ENCODE data around the gene GCNT4.
"Not testable (repeated sequence)": the region's sequence is repeated elsewhere in the genome, so short reads cannot be mapped to it uniquely, and the experiment has no call there.

- TF ChIP-seq, protein P1, sequence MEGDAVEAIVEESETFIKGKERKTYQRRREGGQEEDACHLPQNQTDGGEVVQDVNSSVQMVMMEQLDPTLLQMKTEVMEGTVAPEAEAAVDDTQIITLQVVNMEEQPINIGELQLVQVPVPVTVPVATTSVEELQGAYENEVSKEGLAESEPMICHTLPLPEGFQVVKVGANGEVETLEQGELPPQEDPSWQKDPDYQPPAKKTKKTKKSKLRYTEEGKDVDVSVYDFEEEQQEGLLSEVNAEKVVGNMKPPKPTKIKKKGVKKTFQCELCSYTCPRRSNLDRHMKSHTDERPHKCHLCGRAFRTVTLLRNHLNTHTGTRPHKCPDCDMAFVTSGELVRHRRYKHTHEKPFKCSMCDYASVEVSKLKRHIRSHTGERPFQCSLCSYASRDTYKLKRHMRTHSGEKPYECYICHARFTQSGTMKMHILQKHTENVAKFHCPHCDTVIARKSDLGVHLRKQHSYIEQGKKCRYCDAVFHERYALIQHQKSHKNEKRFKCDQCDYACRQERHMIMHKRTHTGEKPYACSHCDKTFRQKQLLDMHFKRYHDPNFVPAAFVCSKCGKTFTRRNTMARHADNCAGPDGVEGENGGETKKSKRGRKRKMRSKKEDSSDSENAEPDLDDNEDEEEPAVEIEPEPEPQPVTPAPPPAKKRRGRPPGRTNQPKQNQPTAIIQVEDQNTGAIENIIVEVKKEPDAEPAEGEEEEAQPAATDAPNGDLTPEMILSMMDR (conservative IDR thresholded peaks at IDR 0.05; ENCODE audit: low read depth in 2 of 2) = not testable (repeated sequence)
- TF ChIP-seq POLR2AphosphoS5 (IDR thresholded peaks at IDR 0.05; ENCODE audit: low read depth); CREB1 (CRISPR knock-in tag; IDR thresholded peaks at IDR 0.05; ENCODE audit: low read depth); REST (IDR thresholded peaks at IDR 0.05; ENCODE audit: unreplicated experiment); EZH2phosphoT487 (IDR thresholded peaks at IDR 0.05; ENCODE audit: unreplicated experiment); EZH2 (IDR thresholded peaks at IDR 0.05; ENCODE audit: low read depth, unreplicated experiment); NANOG (IDR thresholded peaks at IDR 0.05; ENCODE audit: borderline replicate concordance); JUNB (IDR thresholded peaks at IDR 0.05; ENCODE audit: unreplicated experiment); ZNF114 (CRISPR knock-in tag; IDR thresholded peaks at IDR 0.05); ZNF331 (CRISPR knock-in tag; IDR thresholded peaks at IDR 0.05; ENCODE audit: low read depth); ZNF462 (CRISPR knock-in tag; IDR thresholded peaks at IDR 0.05); STAT1 (IDR thresholded peaks at IDR 0.05; ENCODE audit: unreplicated experiment): not testable (repeated sequence)
- TF ChIP-seq, protein P2, sequence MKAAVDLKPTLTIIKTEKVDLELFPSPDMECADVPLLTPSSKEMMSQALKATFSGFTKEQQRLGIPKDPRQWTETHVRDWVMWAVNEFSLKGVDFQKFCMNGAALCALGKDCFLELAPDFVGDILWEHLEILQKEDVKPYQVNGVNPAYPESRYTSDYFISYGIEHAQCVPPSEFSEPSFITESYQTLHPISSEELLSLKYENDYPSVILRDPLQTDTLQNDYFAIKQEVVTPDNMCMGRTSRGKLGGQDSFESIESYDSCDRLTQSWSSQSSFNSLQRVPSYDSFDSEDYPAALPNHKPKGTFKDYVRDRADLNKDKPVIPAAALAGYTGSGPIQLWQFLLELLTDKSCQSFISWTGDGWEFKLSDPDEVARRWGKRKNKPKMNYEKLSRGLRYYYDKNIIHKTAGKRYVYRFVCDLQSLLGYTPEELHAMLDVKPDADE (IDR thresholded peaks at IDR 0.05) = not testable (repeated sequence)
Measured at GRCh38 chr5:75095956-75096355, 43.6 kb upstream of the GCNT4 start.

All from GM23338 (cell line).